HG03439 (cell line): ENCODE measurements around the gene NRM.
"Not testable (repeated sequence)": the region's sequence is repeated elsewhere in the genome, so short reads cannot be mapped to it uniquely, and the experiment has no call there.

Experiments used
- ATAC-seq: cut with Tn5 transposase; IDR thresholded peaks from one replicate; pipeline ENCODE4 v1.9.1; 2021; ENCODE audit warnings: mild to moderate bottlenecking, moderate library complexity; ENCODE audit not compliant: unreplicated experiment

NRM gene

DNA sequence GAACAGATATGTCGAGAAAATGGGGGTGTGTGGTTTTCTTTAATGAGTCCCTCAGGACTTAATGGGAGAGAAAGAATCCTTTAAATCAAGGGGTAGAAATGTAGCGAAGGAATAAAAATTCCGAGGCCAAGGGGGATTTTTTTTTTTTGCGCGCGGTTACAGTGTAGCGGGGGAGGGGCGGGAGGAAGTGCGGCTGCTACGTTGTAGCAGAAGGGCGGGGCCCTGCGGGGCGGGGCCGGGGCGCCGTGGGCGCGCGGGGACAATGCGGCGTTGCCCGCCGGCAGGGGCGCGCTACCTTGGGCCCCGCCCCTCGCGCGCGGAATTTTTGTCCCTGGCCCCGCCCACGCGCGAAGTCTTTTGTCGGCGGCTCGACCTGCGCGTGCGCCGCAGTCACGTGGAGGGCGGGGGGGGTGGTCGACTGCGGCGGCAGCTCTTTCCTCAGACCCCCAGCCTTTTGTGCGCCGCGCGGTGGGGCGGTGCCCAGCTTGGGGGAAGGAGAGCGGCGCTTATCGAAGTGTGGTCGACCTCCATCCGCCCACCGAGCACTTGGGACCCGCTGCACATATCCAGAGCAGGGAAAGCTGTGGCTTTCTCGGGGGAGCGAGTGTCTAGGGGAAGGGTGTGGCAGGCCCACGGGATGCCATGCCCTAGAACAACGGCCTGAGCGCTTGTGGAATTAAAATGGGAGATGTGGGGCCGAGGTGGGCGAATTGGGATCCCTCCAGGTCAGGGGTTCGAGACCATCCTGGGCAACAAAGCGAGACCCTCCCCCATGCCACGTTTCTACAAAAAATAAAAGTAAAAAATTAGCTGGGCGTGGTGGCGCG lies 30.6 kb upstream of the NRM start:
- peak; percentile 23 for ATAC-seq

DNA sequence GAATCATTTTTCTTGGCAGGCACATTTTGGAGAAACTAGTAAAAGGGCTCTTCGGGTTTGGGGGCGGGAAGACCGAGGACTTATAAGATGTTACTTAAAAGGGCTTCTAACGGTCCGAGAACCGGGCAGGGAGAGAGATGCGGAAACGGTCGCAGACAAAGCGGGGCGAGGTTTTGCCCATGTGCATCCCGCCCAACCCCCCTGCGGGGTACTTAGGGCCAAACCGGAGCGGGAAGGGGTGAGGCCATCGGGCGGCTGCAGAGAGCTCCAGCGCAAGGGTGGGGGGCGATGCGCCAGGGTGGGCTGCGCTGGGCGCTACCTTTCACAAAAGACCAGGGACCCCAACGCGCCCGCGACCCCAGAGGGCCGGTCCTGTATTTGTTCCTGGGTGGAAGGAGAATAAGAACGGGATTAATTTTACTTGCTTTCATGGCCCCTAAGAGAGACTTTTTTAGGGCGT lies 30.0 kb upstream of the NRM start:
- ATAC-seq = no peak

DNA sequence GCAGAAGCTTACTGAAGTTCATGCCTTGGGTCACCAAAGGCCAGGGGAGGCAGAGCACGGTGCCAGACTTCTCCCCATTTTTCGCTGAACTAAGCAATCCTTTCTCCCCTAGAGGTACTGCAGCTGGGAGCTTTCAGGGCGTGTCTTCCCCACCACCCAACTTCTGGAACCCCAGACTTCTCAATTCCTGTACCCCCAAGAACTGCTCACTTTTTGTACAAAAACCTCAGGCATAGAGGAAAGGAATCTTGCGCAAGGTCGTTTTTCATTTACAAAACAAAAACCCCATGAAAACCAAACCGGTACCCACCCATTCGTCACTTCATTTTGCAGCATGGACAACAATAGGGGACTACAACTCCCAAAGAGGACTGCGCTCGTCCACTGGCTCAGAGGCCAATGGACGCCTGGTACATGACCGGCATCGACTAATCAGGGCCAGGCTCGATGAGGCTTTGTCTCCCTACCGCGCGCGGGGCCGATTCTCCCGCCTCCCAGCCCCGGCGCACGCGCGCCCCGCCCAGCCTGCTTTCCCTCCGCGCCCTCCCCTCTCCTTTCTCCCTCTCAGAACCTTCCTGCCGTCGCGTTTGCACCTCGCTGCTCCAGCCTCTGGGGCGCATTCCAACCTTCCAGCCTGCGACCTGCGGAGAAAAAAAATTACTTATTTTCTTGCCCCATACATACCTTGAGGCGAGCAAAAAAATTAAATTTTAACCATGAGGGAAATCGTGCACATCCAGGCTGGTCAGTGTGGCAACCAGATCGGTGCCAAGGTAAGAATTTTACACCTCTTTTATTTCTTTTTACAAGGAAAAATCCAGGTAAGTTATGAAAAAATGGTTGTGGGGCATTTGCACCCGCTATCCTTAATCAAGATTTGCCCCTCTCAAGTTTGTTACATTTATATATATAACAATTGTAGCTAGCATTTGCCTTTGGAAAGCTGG lies 29.3 kb upstream of the NRM start, which contains the start of gene TUBB:
TSS of gene TUBB (plus strand) at position 562 of the 947 bp plus-strand sequence. CDS start at position 717, 155 bp downstream.
- ATAC-seq = peak; percentile 41

- ATAC-seq = no peak
These were observed 28.6 kb upstream of the NRM start for GRCh38 chr6:30719356-30719755.

DNA sequence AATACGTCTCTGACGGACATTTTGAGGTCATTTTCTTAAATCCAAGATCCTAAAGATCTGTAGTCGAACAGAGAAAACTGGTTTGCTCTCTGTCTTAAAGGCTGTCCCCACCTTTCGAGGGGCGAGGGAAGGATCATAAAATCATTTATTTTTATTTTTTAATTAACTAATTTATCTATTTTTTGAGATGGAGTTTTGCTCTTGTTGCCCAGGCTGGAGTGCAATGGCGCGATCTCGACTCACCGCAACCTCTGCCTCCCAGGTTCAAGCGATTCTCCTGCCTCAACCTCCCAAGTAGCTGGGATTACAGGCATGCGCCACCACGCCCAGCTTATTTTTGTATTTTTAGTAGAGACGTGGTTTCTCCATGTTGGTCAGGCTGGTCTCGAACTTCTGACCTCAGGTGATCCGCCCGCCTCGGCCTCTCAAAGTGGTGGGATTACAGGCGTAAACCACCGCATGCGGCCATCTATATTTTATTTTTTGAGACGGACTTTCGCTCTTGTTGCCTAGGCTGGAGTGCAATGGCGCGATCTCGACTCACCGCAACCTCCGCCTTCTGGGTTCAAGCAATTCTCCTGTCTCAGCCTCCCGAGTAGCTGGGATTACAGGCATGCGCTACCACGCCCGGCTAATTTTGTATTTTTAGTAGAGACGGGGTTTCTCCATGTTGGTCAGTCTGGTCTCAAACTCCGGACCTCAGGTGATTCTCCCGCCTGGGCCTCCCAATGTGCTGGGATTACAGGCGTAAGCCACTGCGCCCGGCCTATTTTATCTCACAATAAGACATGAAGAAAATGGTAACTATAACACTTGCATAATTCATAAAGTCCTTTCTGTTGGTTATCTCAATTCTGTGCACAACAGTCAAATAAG lies 27.3 kb upstream of the NRM start:
- not testable (repeated sequence) for ATAC-seq

DNA sequence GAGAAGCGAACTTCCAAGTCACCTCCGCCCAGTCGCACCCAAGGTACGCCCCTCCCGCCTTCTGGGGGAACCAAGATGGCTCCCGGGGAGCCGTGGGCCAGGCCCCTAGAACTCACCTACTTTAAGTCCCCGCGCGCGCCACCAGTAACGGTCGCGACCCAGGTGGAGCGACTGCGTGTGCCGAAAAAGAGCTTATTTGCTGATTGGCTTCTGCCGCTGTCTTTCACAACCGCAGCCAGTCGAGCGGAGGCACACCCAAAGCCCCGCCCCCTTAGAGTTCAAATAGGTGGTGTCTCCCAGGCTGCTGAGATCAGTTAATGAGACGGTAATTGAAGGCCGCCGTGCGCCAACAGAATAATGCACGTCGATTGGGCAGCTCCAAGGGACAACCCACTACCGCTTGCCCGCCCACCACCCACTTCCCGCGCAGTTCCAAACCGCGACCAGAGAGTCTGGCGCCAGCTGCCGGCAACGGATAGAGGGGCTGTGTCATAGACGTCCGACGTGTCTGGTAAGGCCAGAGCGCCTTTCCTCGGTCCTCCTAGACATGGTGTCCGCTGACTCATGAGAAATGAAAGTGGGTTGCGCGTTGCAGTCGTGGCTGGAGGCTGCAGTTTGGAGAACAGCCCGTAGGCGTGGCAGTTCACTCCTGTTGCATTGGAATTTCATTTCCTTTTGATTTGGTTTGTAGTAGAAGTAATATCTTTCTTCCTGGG lies 26.5 kb upstream of the NRM start, which contains the start of gene MDC1:
TSS of gene MDC1 (minus strand) at position 153 of the 716 bp plus-strand sequence. CDS start 2,106 bp downstream, outside the sequence.
- ATAC-seq = peak; percentile 73

DNA sequence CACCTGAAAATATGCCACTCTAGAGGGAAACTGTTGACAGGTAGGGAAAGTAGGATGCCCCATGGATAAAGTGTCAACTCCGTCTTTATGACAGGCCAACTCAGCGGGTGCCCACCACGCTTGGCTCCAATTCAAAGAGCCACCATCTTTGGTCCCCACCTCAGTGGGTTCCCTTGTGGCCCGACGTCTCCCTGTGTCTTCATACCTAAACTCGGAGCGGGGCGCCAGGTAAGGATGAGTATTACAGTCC lies 26.0 kb upstream of the NRM start:
- no peak for ATAC-seq

DNA sequence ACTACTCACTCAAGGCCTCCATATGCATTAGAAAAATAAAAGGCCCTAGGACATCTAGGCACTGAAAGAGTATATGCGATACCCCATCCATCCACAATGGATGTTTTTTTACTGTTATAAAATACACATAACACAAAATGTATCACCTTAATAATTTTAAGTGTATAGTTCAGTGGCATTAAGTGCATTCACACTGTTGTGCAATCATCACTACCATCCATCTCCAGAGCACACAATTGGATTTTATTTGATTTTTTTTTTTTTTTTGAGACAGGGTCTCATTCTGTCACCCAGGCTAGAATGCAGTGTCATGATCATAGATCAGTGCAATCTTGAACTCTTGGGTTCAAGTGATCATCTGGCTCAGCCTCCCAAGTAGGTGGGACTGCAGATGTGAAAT lies 23.5 kb upstream of the NRM start:
- ATAC-seq = no peak

DNA sequence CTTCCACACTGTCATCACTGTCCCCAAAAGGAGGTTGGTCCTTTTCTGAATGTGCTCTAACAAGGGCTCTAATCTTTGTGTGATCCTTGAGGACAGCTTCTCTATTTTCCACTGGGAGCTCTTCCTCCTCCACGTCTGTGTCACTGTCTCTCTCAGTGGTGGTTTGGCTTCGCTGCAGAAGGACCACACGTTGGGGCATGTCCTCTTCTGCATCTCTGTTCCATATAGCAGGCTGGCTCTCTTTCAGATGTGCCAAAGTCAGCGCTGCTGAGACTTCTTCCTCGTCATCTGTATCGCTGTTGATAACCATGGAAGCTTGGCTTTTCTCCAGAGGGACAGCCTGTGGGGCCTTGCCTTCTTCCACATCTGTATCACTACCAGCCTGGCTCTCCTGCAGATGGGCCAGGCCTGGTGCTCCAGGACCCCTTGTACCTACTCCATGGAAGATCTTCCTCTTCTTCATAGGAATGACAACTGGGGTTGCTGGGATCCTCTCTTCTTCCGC lies 21.7 kb upstream of the NRM start:
- ATAC-seq = no peak

DNA sequence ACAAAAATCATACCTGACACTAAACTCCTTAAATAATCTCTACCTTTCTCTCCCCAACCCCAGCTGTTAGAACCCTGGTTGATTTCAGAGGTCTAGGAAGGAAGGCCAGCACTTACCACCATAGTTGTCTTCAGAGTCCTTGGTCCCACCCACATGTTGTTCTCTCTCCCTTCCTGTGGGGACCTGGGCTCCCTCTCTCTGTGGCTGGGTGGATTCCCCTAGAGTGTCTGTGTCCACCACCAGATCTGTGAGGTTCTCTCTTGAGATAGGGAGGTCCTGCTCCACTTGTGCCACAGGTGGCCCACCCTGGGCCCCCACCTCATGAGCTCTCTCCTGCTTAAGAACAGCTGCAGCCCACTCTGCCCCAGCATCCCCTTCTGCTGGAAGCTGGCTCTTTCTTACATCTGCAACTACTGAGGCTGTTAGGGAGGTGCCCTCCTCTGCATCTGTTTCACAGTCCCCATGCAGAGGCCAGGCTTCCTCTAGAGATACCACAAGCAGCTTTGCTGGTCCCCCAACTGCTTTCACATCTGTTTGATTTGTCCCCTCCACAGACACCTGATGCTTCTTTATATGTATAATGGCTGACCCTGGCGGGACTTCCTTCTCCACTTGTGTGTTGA lies 21.1 kb upstream of the NRM start:
- no peak for ATAC-seq

- ATAC-seq = no peak
These were observed 18.5 kb upstream of the NRM start for GRCh38 chr6:30709101-30709868.

GRCh38 chr6:30707281-30707850 lies 16.6 kb upstream of the NRM start:
- ATAC-seq = no peak

GRCh38 chr6:30705620-30706019 lies 14.8 kb upstream of the NRM start:
- ATAC-seq = no peak

GRCh38 chr6:30703821-30704220 lies 13.0 kb upstream of the NRM start:
- no peak for ATAC-seq

GRCh38 chr6:30703011-30703410 lies 12.2 kb upstream of the NRM start:
- no peak for ATAC-seq

- ATAC-seq = no peak
These were observed 9.6 kb upstream of the NRM start for GRCh38 chr6:30700340-30700739.

GRCh38 chr6:30696432-30696831 lies 5.6 kb upstream of the NRM start:
- no peak for ATAC-seq

GRCh38 chr6:30691208-30691847 lies 544 bp upstream of the NRM start:
- no peak for ATAC-seq
